WERI-Rb-1 (cell line): ENCODE measurements around the gene SYCE3.
"Not testable (repeated sequence)": the region's sequence is repeated elsewhere in the genome, so short reads cannot be mapped to it uniquely, and the experiment has no call there.

Experiments
- DNase-seq: peaks from one replicate; pipeline ENCODE4 v3.0.0-alpha.2; 2020
- H3K27ac ChIP-seq: fragments of 250-450 bp; sonication (Bioruptor Pico); 2 replicates; pipeline ENCODE4 v1.5.1; 2020; ENCODE audit warnings: mild to moderate bottlenecking, moderate library complexity
- H3K27me3 ChIP-seq: fragments of 250-450 bp; sonication (Bioruptor Pico); 2 replicates; pipeline ENCODE4 v1.5.1; 2021; ENCODE audit warnings: mild to moderate bottlenecking, low read depth, moderate library complexity; ENCODE audit not compliant: insufficient read depth, severe bottlenecking
- H3K36me3 ChIP-seq: fragments of 250-450 bp; sonication (Bioruptor Pico); 2 replicates; pipeline ENCODE4 v1.5.1; 2020; ENCODE audit warnings: mild to moderate bottlenecking, moderate library complexity
- H3K4me3 ChIP-seq: 2 replicates; pipeline ENCODE4 v1.5.1; 2011; ENCODE audit warnings: low read depth, mild to moderate bottlenecking, control low read depth, low read length
- H3K9me3 ChIP-seq: fragments of 250-450 bp; sonication (Bioruptor Pico); 2 replicates; pipeline ENCODE4 v1.5.1; 2021; ENCODE audit warnings: mild to moderate bottlenecking, moderate library complexity; ENCODE audit not compliant: severe bottlenecking
- TF ChIP-seq, protein P1 (sequence below): IDR thresholded peaks from 2 replicates; pipeline ENCODE4 v1.5.1; 2011; ENCODE audit warnings: low read depth, mild to moderate bottlenecking, control low read depth, inconsistent platforms, low read length

SYCE3 gene

DNA sequence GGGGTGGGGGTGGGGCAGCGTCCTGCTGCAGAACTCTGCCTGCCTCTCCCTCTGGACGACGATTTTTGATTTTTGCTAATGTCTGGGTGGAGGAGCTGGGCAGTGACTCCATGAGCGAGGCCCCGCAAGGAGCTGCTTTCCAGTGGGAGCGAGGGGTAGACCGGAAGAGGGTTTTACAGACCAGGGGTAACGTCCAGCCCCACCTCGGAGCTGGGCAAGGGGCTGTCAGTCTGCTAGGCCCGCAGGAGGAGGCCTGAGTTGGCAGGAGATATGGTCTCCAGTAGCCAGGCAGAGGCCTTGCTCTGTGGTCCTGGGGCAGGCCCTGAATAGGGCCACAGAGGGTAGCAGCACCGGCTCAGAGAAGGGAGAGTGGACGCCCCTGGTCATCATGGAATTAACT is 46.9 kb upstream of the SYCE3 start:
- H3K9me3 ChIP-seq = no peaks in the 10 kb centered on the region
- TF ChIP-seq, protein P1, sequence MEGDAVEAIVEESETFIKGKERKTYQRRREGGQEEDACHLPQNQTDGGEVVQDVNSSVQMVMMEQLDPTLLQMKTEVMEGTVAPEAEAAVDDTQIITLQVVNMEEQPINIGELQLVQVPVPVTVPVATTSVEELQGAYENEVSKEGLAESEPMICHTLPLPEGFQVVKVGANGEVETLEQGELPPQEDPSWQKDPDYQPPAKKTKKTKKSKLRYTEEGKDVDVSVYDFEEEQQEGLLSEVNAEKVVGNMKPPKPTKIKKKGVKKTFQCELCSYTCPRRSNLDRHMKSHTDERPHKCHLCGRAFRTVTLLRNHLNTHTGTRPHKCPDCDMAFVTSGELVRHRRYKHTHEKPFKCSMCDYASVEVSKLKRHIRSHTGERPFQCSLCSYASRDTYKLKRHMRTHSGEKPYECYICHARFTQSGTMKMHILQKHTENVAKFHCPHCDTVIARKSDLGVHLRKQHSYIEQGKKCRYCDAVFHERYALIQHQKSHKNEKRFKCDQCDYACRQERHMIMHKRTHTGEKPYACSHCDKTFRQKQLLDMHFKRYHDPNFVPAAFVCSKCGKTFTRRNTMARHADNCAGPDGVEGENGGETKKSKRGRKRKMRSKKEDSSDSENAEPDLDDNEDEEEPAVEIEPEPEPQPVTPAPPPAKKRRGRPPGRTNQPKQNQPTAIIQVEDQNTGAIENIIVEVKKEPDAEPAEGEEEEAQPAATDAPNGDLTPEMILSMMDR = no peak
- no peak overlapping the region for H3K27ac ChIP-seq
- no peak for DNase-seq
- peaks cover 46% of the 10 kb centered on the region for H3K36me3 ChIP-seq
- H3K4me3 ChIP-seq = no peak overlapping the region
- no peaks in the 10 kb centered on the region for H3K27me3 ChIP-seq

DNA sequence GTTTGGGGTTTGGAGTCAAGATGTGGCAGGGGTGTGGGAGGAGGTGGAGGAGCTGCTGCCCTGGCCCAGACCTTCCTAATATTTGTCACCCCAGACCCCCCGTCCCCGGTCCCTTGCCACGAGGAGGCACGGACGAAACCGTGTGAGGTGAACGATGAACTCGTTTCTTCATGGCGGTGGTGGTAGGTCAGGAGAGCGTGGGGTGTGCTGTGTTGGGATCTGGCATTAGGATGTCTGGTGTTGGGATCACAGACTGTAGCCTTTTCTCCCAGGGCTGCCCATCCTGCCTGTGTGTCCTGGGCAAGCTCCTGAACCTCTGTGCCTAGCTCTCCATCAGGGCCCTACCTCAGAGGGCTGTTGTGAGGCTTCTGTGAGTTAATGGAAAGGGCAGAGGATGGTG is 46.3 kb upstream of the SYCE3 start:
- TF ChIP-seq, protein P1 = no peak
- no peak overlapping the region for H3K4me3 ChIP-seq
- no peaks in the 10 kb centered on the region for H3K27me3 ChIP-seq
- H3K9me3 ChIP-seq = no peaks in the 10 kb centered on the region
- H3K36me3 ChIP-seq = peaks cover 49% of the 10 kb centered on the region
- H3K27ac ChIP-seq = no peak overlapping the region
- no peak for DNase-seq

DNA sequence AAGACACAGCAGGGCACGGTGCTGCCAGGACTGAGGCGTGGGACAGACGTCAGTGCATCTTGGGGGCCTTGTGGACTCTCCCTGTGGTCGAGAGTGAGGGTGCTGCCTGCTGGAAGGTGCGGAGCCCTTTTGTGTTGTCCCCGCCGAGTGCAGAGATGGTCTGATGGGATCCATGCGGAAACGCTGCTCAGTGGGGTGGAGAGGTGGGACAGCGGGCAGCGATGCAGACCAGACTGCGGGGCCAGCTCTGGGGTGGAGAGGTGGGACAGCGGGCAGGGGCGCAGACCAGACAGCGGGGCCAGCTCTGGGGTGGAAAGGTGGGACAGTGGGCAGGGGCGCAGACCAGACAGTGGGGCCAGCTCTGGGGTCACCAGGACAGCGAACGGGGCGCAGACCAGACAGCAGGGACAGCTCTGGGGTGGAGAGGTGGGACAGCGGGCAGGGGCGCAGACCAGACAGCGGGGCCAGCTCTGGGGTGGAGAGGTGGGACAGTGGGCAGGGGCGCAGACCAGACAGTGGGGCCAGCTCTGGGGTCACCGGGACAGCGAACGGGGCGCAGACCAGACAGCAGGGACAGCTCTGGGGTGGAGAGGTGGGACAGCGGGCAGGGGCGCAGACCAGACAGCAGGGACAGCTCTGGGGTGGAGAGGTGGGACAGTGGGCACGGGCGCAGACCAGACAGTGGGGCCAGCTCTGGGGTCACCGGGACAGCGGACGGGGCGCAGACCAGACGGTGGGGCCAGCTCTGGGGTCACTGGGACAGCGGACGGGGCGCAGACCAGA is 45.5 kb upstream of the SYCE3 start:
- H3K27me3 ChIP-seq, H3K27ac ChIP-seq, H3K4me3 ChIP-seq, DNase-seq, H3K9me3 ChIP-seq: not testable (repeated sequence)
- peaks cover 56% of the 10 kb centered on the region for H3K36me3 ChIP-seq

DNA sequence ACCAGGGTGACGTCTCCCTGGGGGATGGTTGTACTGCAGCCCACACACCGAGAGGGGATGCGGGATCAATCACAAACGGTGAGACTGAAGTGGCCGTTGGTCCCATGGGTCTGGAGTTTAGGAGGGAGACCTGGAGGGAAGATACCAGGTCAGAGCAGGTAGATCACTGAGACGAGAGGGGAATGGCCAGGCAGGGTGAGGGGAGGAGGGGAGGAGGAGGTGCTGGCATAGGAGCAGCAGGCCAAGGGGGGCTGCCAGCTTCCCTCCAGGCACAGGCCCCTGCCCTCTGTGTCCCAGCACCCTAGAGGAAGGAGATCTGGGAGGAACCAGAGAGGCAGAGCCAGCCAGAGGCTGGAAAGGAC is 44.9 kb upstream of the SYCE3 start:
- peaks cover 62% of the 10 kb centered on the region for H3K36me3 ChIP-seq
- no peak overlapping the region for H3K27ac ChIP-seq
- no peaks in the 10 kb centered on the region for H3K9me3 ChIP-seq
- TF ChIP-seq, protein P1 = no peak
- H3K4me3 ChIP-seq = no peak overlapping the region
- H3K27me3 ChIP-seq = no peaks in the 10 kb centered on the region
- DNase-seq = no peak

DNA sequence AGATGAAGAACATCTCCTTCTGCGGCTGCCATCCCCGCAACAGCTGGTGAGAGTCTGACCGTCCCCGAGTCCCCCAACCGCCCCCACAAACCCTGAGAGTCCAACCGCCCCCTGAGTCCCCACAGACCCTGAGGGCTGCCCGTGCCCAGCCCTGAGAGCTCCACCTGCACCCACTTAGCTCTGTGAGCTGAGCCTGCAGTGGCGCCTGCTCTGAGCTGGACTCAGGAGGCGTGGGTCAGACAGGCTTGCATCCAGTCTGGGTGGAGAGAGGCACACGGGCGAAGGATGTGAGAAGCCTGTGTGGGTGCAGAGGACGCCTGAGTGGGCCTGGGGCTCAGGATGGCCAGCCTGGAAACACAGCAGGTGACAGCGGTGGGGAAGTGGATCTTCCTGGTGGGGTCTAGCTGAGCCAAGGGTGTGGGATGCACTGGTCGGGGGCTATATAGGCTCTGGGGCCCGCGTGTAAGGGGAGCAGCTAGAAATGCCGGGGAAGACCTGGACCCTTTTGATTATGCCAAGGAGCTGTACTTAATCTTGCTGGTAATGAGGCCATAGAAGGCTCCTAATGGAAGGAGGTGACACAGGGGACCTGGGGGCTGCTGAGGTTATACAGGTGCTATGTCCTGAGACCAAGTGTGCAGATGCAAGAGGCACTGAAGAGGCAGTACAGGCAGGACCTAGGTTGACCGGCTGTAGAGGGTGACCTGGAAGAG is 44.4 kb upstream of the SYCE3 start:
- TF ChIP-seq, protein P1 = no peak
- Histone ChIP-seq H3K27me3 (no peaks in the 10 kb centered on the region), H3K9me3 (no peaks in the 10 kb centered on the region), H3K36me3 (peaks cover 64% of the 10 kb centered on the region), H3K4me3 (no peak overlapping the region), H3K27ac (no peak overlapping the region)
- no peak for DNase-seq

DNA sequence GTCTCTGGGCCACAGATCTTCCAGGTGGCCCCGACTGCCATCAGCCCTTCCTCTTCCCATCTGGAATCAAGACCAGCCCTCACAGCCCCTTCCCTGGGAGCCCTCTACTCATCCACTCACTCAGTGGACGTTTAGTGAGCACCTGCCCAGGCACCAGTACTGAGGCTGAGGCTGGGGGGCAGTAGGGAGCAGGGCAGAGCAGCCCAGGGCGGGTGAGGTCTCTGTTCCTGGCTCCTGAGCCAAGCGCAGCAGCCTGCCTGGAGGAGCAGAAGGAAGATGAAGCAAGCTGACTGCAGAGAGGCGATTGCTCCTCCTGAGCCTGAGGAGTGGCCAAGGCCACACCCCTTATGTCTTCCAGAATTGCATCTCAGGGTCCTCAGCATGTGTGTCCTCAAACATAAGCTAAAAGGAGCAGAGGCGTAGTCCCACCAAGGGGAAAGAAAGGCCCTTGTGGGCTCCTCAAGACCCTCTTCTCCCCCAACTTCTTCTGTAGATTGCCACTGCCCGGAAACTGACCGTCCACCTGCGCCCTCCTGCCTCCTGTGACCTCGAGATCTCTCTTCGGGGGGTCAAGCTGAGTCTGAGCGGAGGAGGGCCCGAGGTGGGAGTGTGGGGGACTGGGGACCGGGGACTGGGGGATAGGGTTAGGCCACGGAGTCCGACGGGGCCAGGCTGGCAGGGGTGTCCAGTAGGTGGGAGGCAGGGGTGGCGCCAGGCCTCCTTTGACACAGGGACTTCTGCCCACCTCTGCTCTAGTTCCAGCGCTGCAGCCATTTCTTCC is 43.6 kb upstream of the SYCE3 start:
- no peak for DNase-seq
- H3K4me3 ChIP-seq = no peak overlapping the region
- H3K36me3 ChIP-seq = peaks cover 65% of the 10 kb centered on the region
- H3K27ac ChIP-seq = no peak overlapping the region
- TF ChIP-seq, protein P1 = 0 out of 2 replicates have a peak, but pooled peaks have one; percentile 20
- H3K9me3 ChIP-seq = no peaks in the 10 kb centered on the region
- H3K27me3 ChIP-seq = no peaks in the 10 kb centered on the region
